PC-3 (cell line): ENCODE results near the gene SNED1. TPM values are rescaled to one million over a fixed set of nuclear protein-coding genes. Genes with fewer than 3 reads are reported as not detected.
A peak's percentile ranks its signal among the peaks of the same experiment; 100 is the strongest.

Source experiments
- ATAC-seq: fragments of 200-7000 bp; cut with Tn5 transposase; 2 replicates; pipeline ENCODE4 v1.9.1; 2020; ENCODE audit warnings: mild to moderate bottlenecking, moderate library complexity
- Bru-seq: library from RNA; stranded (reverse); fragments of 400-500 nt; gene quantifications from one replicate; lab custom pipeline; 2021; lab: Mats Ljungman, UMichigan
- BruChase-seq, 2 experiments: library from RNA; stranded (reverse); fragments of 400-500 nt; gene quantifications; one replicate each; lab custom pipeline; 2021; lab: Mats Ljungman, UMichigan
- BruUV-seq: library from RNA; stranded (reverse); fragments of 400-500 nt; replicated peaks from 2 replicates; lab custom pipeline; 2021; lab: Mats Ljungman, UMichigan
- CTCF ChIA-PET: fragments of 300-600 bp; sonication (Branson Sonifier 250); formaldehyde crosslinking; loops from one replicate; lab custom pipeline; 2022; ENCODE audit warnings: antibody characterized with exemption; lab: Charles Lee
- POLR2A ChIA-PET: fragments of 300-600 bp; sonication (Branson Sonifier 250); formaldehyde crosslinking; loops from one replicate; lab custom pipeline; 2022; ENCODE audit warnings: antibody characterized with exemption; ENCODE audit not compliant: unreplicated experiment; lab: Charles Lee
- DNase-seq: peaks from one replicate; pipeline ENCODE4 v3.0.0-alpha.2; 2015
- H2AFZ ChIP-seq: fragments of 300-600 bp; sonication (generic); 2 replicates; pipeline ENCODE4 v1.6.0; 2016; ENCODE audit warnings: antibody characterized with exemption, low read length
- H3F3A ChIP-seq: fragments of 300-600 bp; sonication (generic); one replicate; pipeline ENCODE4 v1.6.0; 2017; ENCODE audit warnings: antibody characterized with exemption, low read length, control low read depth, mild to moderate bottlenecking; ENCODE audit not compliant: unreplicated experiment
- H3K27ac ChIP-seq: fragments of 300-600 bp; sonication (generic); 2 replicates; pipeline ENCODE4 v1.5.1; 2016; ENCODE audit warnings: mild to moderate bottlenecking, low read length
- H3K27me3 ChIP-seq: fragments of 300-600 bp; sonication (generic); 2 replicates; pipeline ENCODE4 v1.6.1; 2016; ENCODE audit warnings: low read length, mixed read lengths
- H3K36me3 ChIP-seq: fragments of 300-600 bp; sonication (generic); 2 replicates; pipeline ENCODE4 v1.6.1; 2016; ENCODE audit warnings: low read depth, mixed run types, low read length, mixed read lengths
- H3K4me1 ChIP-seq: fragments of 300-600 bp; sonication (generic); 2 replicates; pipeline ENCODE4 v1.5.1; 2016; ENCODE audit warnings: low read length; ENCODE audit not compliant: insufficient read depth
- H3K4me2 ChIP-seq: fragments of 300-600 bp; sonication (generic); 2 replicates; pipeline ENCODE4 v1.6.0; 2016; ENCODE audit warnings: low read length
- H3K4me3 ChIP-seq: fragments of 300-600 bp; sonication (generic); 2 replicates; pipeline ENCODE4 v1.5.1; 2016; ENCODE audit warnings: mild to moderate bottlenecking, low read length, mixed read lengths
- H3K79me2 ChIP-seq: fragments of 300-600 bp; sonication (generic); 2 replicates; pipeline ENCODE4 v1.6.1; 2017; ENCODE audit warnings: low read length, mixed read lengths
- H3K9ac ChIP-seq: fragments of 300-600 bp; sonication (generic); 2 replicates; pipeline ENCODE4 v1.6.0; 2016; ENCODE audit warnings: mild to moderate bottlenecking, low read length
- H3K9me2 ChIP-seq: fragments of 300-600 bp; sonication (generic); replicated peaks from 2 replicates; pipeline ENCODE4 v1.6.1; 2016; ENCODE audit warnings: mixed run types, low read length, mixed read lengths
- H3K9me3 ChIP-seq: fragments of 300-600 bp; sonication (generic); 2 replicates; pipeline ENCODE4 v1.6.1; 2016; ENCODE audit warnings: low read length, mixed read lengths
- H4K20me1 ChIP-seq: fragments of 300-600 bp; sonication (generic); 2 replicates; pipeline ENCODE4 v1.6.1; 2016; ENCODE audit warnings: low read length, mixed read lengths
- CTCF ChIP-seq: fragments of 300-600 bp; sonication (generic); conservative IDR thresholded peaks from 2 replicates; pipeline ENCODE4 v1.5.1; 2017; ENCODE audit warnings: antibody characterized with exemption, low read depth, mild to moderate bottlenecking, low read length
- EZH2 ChIP-seq: fragments of 300-600 bp; sonication (generic); IDR thresholded peaks from one replicate; pipeline ENCODE4 v1.6.1; 2017; ENCODE audit warnings: antibody characterized with exemption, mild to moderate bottlenecking, low read length; ENCODE audit not compliant: unreplicated experiment
- EZH2phosphoT487 ChIP-seq: fragments of 300-600 bp; sonication (generic); IDR thresholded peaks from 2 replicates; pipeline ENCODE4 v1.6.1; 2018; ENCODE audit warnings: mild to moderate bottlenecking, antibody characterized with exemption, low read length, borderline replicate concordance
- intact Hi-C: fragments of 100-400 bp; cut with micrococcal nuclease; formaldehyde crosslinking; loops from 2 replicates; pipeline ENCODE4 v1.9.0; 2023
- long read RNA-seq: library from polyadenylated mRNA; unstranded; transcript quantifications from one replicate; pipeline ENCODE4 v2.0.0, GENCODE V29; 2021; ENCODE audit not compliant: unreplicated experiment
- total RNA-seq: library from RNA; depleted of rRNA; stranded (reverse); fragments of >200 nt; gene quantifications from 2 replicates; pipeline ENCODE4 v1.2.3, GENCODE V29; 2014; rRNA removed

SNED1 gene
- 0.40 and 0.66 TPM in 2 replicates for total RNA-seq
- percentile 27 among the genes with signal in this experiment for Bru-seq, nascent RNA
- percentile 22 among the genes with signal in this experiment for BruChase-seq, experiment 1, labeled RNA remaining after a 6-hour chase
- percentile 31 among the genes with signal in this experiment for BruChase-seq, experiment 2, labeled RNA remaining after a 2-hour chase
- long read RNA-seq, partial matches to known transcripts, result 1 of 3 reads
- long read RNA-seq, other reads (novel, unspliced or antisense), result 2 of 3 reads

DNA sequence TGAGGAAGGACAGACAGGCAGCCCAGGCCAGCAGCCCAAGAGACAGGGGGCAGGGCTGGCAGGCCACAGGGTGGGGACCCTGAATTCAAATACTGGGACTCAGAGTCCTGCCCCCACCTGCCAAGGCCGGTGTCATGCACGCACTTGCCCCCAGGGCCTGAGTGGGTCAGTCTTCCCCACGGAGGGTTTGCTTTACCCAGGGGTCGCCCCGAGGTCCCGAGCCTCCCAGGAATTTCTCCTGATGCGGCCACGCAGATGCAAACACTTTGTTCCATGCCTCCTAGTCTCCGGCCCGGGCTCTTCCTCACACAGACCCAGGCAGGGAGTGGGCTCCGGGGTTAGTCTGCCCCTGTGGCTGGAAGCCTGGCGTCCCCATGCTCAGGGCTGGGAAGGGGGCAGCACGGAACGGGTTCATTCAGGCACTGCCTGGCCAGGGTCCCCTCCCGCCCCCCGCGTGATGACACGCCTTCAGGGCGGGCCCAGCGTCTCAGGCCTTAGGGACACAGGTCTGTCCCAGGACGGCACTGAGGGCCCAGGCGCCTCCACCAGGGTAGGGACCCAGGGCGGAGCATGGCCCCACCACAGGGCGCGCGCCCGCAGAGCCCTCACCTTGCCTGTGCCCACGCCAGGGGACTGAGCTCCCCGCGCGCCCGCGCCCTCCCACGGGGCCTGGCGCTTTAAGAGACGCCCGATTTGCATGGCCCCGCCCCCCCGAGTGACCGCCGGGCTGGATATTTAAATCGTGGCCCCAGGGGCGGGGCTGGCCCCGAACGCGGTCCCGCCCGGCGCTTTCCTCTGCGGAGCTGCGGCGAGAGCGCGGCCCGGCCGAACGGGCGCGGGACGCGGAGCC lies at the start of gene SNED1:
TSS of gene SNED1 (plus strand) at position 763 of the 850 bp plus-strand sequence. CDS start 220 bp downstream, outside the sequence.
- no peaks in the 10 kb centered on the region for H4K20me1 ChIP-seq
- intact Hi-C loops, result loop anchor here (10.0 kb wide), 1 partner anchor 83 kb away; no protein-coding TSS in a partner anchor
- CTCF ChIA-PET, result no interaction called here

DNA sequence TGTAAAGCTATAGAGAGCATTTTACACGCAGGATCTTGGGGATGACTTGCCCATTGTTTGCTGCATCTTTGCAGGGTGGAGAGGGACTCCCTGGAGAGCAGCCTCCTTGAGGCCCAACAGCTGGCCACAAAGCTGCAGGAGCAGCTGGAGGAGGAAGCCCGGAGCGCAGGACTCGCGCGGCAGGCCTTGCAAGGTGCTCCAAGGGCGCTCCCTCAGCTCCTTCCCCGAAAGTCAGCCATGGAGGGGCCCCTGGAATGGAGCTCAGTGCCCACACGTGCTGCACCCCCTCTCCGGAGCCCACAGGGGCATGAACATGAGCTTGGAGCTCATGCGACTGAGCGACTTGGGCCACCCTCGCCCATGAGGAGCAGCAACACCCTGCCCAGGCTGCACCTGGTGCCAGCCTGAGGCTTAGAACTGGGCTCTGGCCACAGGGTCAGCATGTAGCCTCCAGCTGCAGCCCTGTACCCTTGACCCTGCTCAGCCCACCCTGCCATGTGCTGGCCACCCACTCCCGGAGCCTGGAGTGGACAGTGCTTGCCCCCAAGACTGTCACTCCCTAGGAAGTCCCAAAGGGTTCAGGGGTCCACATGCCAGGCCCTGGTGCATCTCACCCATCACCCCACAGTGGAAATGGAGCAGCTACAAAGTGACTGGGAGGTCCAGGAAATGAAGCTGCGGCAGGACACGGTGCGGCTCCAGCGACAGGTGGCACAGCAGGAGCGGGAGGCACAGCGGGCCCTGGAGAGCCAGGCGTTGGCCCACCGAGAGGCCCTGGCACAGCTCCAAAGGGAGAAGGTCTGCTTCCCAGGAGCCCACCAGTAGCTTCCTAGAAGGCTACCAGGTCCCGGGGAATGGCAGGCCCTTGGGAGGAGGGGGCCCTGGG lies 49.3 kb upstream of the SNED1 start:
- H3F3A ChIP-seq, result no peaks in the 10 kb centered on the region
- H3K79me2 ChIP-seq, result no peaks in the 10 kb centered on the region
- no peaks in the 10 kb centered on the region for H3K36me3 ChIP-seq
- no peak overlapping the region for H3K27ac ChIP-seq
- no peak overlapping the region for H3K9ac ChIP-seq
- ATAC-seq (no peak), DNase-seq (no peak)
- H3K4me3 ChIP-seq, result no peak overlapping the region
- ChIA-PET POLR2A (no interaction called here), CTCF (no interaction called here)
- H3K9me2 ChIP-seq, result no peaks in the 10 kb centered on the region
- H3K4me1 ChIP-seq, result no peaks in the 10 kb centered on the region
- H3K27me3 ChIP-seq, result peaks cover 8% of the 10 kb centered on the region; the same call in 1 of the 2 replicates
- H4K20me1 ChIP-seq, result no peaks in the 10 kb centered on the region
- H2AFZ ChIP-seq, result no peak overlapping the region
- intact Hi-C loops, result no loop called here
- no peak for TF ChIP-seq CTCF
- TF ChIP-seq EZH2, result no peak
- no peak for TF ChIP-seq EZH2phosphoT487
- no TSS peak for BruUV-seq
- no peaks in the 10 kb centered on the region for H3K9me3 ChIP-seq
- H3K4me2 ChIP-seq, result no peak overlapping the region

More for the DNA sequence above, at the start of gene SNED1:
- H3K9ac ChIP-seq, result peak within 1 kb of the TSS; percentile 47
- no peak within 1 kb of the TSS for H3K27ac ChIP-seq
- H3K9me2 ChIP-seq, result no peaks in the 10 kb centered on the region
- no TSS peak for BruUV-seq
- H3F3A ChIP-seq, result no peaks in the 10 kb centered on the region
- POLR2A ChIA-PET, result no interaction called here
- no peaks in the 10 kb centered on the region for H3K79me2 ChIP-seq
- peak within 1 kb of the TSS; percentile 85 for H3K4me2 ChIP-seq
- peak within 1 kb of the TSS; percentile 95 for H2AFZ ChIP-seq
- 0 out of 2 replicates have a peak, but pooled peaks cover 3% of the 10 kb centered on the region for H3K4me1 ChIP-seq
- no peaks in the 10 kb centered on the region for H3K36me3 ChIP-seq
- ATAC-seq (peak; percentile 89), DNase-seq (peak; percentile 75)
- H3K9me3 ChIP-seq, result no peaks in the 10 kb centered on the region
- peak within 1 kb of the TSS; percentile 72 for H3K4me3 ChIP-seq
- H3K27me3 ChIP-seq, result no peaks in the 10 kb centered on the region
- TF ChIP-seq EZH2 (no peak), CTCF (no peak), EZH2phosphoT487 (no peak)
